ENCODE results near the gene DCHS2.

GRCh38 chr4:154528869-154529268, 37.3 kb upstream of the DCHS2 start:
- TF ChIP-seq POLR2AphosphoS5 (IDR thresholded peaks at IDR 0.05; ENCODE audit: low read depth, low read length) (no peak), REST (IDR thresholded peaks at IDR 0.05; ENCODE audit: insufficient read depth in 1 of 2, low read depth in 2 of 2, low read length in 2 of 2) (no peak), SIN3A (IDR thresholded peaks at IDR 0.05; ENCODE audit: borderline replicate concordance, insufficient read depth, low read length) (no peak)
